ENCODE measurements around the gene BCL2L13. TPM values are rescaled to one million over a fixed set of nuclear protein-coding genes. Genes with fewer than 3 reads are reported as not detected.
A peak's percentile ranks its signal among the peaks of the same experiment; 100 is the strongest.

The BCL2L13 gene
- total RNA-seq, 1 donor from 2014 or later: 39.6 TPM

- Mint-ChIP-seq H3K4me1 (peaks cover 49% of the 10 kb centered on the region), H3K9me3 (no peaks in the 10 kb centered on the region), H3K27me3 (peaks cover 14% of the 10 kb centered on the region), H3K36me3 (ENCODE audit: low read depth) (peaks cover 4% of the 10 kb centered on the region), H3K4me3 (peak overlapping the region; percentile 86), H3K27ac (peak overlapping the region; percentile 77)
- intact Hi-C loops (cut with micrococcal nuclease): loop anchor here (1.0 to 5.0 kb wide), 2 partner anchors 8 to 136 kb away; partner anchors contain the start of gene BCL2L13
- no peak for DNase-seq
These were observed 134.5 kb downstream of the BCL2L13 start for GRCh38 chr22:17772958-17773605.

- DNase-seq: peak; percentile 90
- Mint-ChIP-seq H3K27me3 (peaks cover 14% of the 10 kb centered on the region), H3K36me3 (ENCODE audit: low read depth) (peaks cover 4% of the 10 kb centered on the region), H3K27ac (peak overlapping the region; percentile 77), H3K9me3 (no peaks in the 10 kb centered on the region), H3K4me3 (peak overlapping the region; percentile 86), H3K4me1 (peaks cover 50% of the 10 kb centered on the region)
- intact Hi-C loops (cut with micrococcal nuclease): loop anchor here (1.0 to 5.0 kb wide), 2 partner anchors 8 to 136 kb away; partner anchors contain the start of gene BCL2L13
These were observed 135.1 kb downstream of the BCL2L13 start for GRCh38 chr22:17773606-17774205.

GRCh38 chr22:17774206-17774925, 135.8 kb downstream of the BCL2L13 start, which contains the start of gene BID:
Gene BID, minus strand, starts transcription at chr22:17774469. Its CDS starts 24,353 bp downstream, at chr22:17750116.
- Mint-ChIP-seq H3K27ac (peak within 1 kb of the TSS; percentile 79), H3K27me3 (peaks cover 14% of the 10 kb centered on the region), H3K36me3 (ENCODE audit: low read depth) (peaks cover 5% of the 10 kb centered on the region), H3K4me3 (peak within 1 kb of the TSS; percentile 86), H3K9me3 (no peaks in the 10 kb centered on the region), H3K4me1 (peaks cover 57% of the 10 kb centered on the region)
- intact Hi-C loops (cut with micrococcal nuclease): loop anchor here (5.0 kb wide), 1 partner anchor 137 kb away; the partner anchor contains the start of gene BCL2L13
- peak; percentile 88 for DNase-seq

DNA sequence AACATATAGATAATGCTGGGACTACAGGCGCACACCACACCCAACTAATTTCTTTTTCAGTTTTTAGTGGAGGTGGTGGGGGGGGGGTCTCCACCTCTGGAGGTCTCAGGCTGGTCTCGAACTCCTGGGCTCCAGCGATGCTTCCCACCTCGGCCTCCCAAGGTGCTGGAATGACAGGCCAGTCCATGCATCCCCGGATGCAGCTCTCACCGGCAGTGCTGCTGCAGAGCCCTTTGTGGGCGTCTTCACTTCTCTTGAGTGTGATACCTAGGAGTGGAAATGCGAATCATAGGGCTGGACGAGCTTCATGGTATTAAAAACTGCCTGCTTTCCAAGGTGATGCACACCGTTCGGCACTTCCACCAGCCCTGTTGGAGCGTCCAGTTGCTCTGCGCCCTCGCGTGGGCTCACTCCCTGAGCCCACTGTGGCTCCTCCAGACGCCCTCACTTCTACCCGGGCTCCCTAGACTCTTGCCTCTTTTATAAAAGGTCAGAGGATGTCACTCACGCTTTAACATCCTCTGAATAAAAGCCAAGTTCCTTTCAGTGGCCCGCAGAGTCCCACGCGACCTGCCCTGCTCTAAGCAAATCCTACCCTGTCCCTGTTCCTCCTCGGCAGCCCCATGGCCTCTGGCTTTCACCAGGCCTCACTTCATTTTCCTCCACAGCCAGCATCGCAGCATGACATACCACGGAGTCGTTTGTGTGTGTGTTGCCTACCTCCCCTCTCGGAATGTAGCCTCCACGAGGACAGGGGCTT, 136.5 kb downstream of the BCL2L13 start:
- peak overlapping the region; percentile 79 for H3K27ac Mint-ChIP-seq
- no peak for DNase-seq
- H3K9me3 Mint-ChIP-seq: no peaks in the 10 kb centered on the region
- H3K27me3 Mint-ChIP-seq: peaks cover 10% of the 10 kb centered on the region
- peak overlapping the region; percentile 54 for H3K4me3 Mint-ChIP-seq
- intact Hi-C loops (cut with micrococcal nuclease): loop anchor here (5.0 kb wide), 1 partner anchor 138 kb away; the partner anchor contains the start of gene BCL2L13
- peaks cover 5% of the 10 kb centered on the region for H3K36me3 Mint-ChIP-seq (ENCODE audit: low read depth)
- peaks cover 61% of the 10 kb centered on the region for H3K4me1 Mint-ChIP-seq

GRCh38 chr22:17775781-17776465, 137.4 kb downstream of the BCL2L13 start:
- Mint-ChIP-seq H3K9me3 (no peaks in the 10 kb centered on the region), H3K4me1 (peaks cover 67% of the 10 kb centered on the region), H3K4me3 (peak overlapping the region; percentile 54), H3K27me3 (peaks cover 8% of the 10 kb centered on the region), H3K27ac (peak overlapping the region; percentile 79), H3K36me3 (ENCODE audit: low read depth) (peaks cover 5% of the 10 kb centered on the region)
- intact Hi-C loops (cut with micrococcal nuclease): no loop called here
- DNase-seq: no peak

DNA sequence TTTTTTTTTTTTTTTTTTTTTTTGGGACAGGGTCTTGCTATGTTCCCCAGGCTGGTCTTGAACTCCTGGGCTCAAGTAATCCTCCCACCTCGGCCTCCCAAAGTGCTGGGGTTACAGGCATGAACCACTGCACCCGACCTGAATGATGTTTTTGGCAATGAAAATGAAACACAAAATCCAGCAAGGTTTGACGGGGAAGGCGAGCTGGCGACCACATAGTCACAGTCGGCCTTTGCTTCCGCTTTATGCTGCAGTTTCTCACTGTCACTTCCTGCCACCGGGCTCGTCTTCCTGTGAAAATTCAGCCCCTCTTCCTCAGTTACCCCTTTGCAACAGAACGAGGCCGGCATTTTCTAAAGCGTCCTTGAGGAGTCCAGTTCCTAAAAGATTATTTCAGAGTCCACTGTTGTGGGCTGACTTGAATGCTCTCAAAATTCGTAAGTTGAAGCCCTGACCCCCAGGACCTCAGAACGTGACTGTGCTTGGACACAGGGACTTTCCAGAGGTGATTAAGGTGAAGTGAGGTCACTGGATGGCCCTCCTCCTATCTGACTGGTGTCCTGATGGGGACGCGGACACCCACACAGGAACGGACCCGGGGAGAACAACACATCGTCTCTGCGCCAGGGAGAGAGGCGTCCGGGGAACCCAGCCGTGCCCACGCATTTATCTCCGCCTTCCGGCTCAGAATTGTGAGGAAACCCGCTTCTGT, 138.6 kb downstream of the BCL2L13 start:
- Mint-ChIP-seq H3K27ac (peak overlapping the region; percentile 98), H3K36me3 (ENCODE audit: low read depth) (peaks cover 1% of the 10 kb centered on the region), H3K4me1 (peaks cover 67% of the 10 kb centered on the region), H3K9me3 (no peaks in the 10 kb centered on the region), H3K4me3 (peak overlapping the region; percentile 92), H3K27me3 (peaks cover 6% of the 10 kb centered on the region)
- DNase-seq: peak; percentile 92
- intact Hi-C loops (cut with micrococcal nuclease): loop anchor here (1.0 kb wide), 1 partner anchor 10 kb away; no protein-coding TSS in a partner anchor

DNA sequence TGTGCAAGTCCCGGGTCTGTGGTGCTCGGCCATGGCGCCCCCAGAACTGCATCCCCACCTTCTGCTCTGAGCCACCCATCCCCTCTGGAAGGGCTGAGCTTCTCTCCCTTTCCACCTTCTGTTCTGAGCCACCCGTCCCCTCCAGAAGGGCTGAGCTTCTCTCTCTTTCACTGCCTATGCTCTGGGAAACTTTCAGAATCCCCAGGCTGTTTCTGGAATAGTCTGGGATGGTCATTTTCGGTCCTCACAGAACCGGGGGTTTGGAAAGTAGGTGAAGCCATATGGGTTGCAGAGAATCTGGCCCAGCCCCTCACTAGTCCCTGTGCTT, 139.1 kb downstream of the BCL2L13 start:
- peaks cover 64% of the 10 kb centered on the region for H3K4me1 Mint-ChIP-seq
- H3K9me3 Mint-ChIP-seq: no peaks in the 10 kb centered on the region
- peak overlapping the region; percentile 92 for H3K4me3 Mint-ChIP-seq
- peaks cover 1% of the 10 kb centered on the region for H3K36me3 Mint-ChIP-seq (ENCODE audit: low read depth)
- H3K27ac Mint-ChIP-seq: peak overlapping the region; percentile 98
- no peak for DNase-seq
- H3K27me3 Mint-ChIP-seq: peaks cover 7% of the 10 kb centered on the region
- intact Hi-C loops (cut with micrococcal nuclease): loop anchor here (1.0 kb wide), 1 partner anchor 10 kb away; no protein-coding TSS in a partner anchor

DNA sequence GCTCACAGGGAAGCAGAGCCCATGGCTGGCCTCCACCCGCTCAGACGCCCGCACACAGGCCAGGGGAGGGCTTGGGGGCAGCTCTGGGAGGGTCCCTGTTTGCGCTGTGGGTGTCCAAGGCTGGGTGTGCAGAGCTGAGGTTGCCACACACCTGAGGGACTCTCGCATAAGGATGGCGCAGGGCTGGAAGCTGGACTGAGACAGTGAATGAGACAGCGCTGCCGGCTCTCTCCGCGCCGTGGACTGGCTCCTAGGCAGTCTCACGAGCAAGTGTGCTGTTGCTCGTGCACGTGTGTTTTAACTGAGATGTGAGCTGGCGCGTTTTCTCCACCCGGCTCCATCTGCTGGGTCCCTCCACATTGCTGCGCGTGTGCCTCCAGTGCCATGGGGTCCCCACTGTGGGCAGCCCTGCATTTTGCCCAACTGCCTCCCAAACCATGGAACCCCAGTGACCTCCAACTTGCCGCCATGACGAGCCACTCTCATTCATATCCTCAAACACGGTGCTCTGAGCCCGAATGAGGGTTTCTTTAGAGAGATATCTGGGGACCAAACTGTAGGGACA, 139.9 kb downstream of the BCL2L13 start:
- DNase-seq: no peak
- Mint-ChIP-seq H3K36me3 (ENCODE audit: low read depth) (peaks cover 1% of the 10 kb centered on the region), H3K9me3 (no peaks in the 10 kb centered on the region), H3K4me3 (peak overlapping the region; percentile 92), H3K27ac (peak overlapping the region; percentile 17), H3K27me3 (peaks cover 6% of the 10 kb centered on the region), H3K4me1 (peaks cover 56% of the 10 kb centered on the region)
- intact Hi-C loops (cut with micrococcal nuclease): no loop called here

GRCh38 chr22:17779286-17780115, 140.9 kb downstream of the BCL2L13 start:
- intact Hi-C loops (cut with micrococcal nuclease): no loop called here
- peak overlapping the region; percentile 80 for H3K27ac Mint-ChIP-seq
- peaks cover 1% of the 10 kb centered on the region for H3K36me3 Mint-ChIP-seq (ENCODE audit: low read depth)
- peak overlapping the region; percentile 34 for H3K4me3 Mint-ChIP-seq
- H3K9me3 Mint-ChIP-seq: no peaks in the 10 kb centered on the region
- H3K4me1 Mint-ChIP-seq: peaks cover 54% of the 10 kb centered on the region
- peak; percentile 70 for DNase-seq
- H3K27me3 Mint-ChIP-seq: peaks cover 6% of the 10 kb centered on the region

DNA sequence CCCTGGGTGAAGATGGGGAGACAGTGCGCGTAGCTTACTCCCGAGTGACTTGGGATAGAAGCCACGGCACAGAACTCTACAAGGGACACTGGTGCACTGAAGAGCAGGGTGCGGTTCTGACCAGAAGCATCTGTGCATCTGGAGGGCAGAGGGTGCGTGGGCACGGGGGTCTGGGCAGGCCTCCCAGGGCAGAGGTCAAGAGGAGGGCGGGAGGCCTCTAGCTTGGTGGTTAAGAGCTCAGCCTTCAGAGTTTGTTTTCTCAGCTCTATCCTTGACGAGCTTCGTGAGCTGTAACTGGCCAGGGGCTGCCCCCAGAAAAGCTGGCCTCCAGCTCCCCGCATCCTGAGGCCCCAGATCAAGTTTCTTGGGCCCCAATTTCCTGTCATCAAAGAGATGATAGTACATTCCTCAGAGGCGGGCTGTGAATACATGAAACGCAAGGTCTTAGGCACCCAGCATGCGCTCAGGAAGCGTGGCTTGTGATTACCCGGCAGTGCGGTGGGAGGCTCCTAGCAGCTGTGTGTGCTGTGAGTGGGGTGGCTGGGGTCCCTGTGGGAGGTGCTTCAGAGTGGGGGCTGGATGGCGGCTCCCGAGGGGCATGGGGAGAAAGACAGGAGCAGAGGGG, 141.7 kb downstream of the BCL2L13 start:
- intact Hi-C loops (cut with micrococcal nuclease): no loop called here
- H3K9me3 Mint-ChIP-seq: no peaks in the 10 kb centered on the region
- H3K36me3 Mint-ChIP-seq (ENCODE audit: low read depth): peaks cover 1% of the 10 kb centered on the region
- peak overlapping the region; percentile 80 for H3K27ac Mint-ChIP-seq
- H3K27me3 Mint-ChIP-seq: peaks cover 6% of the 10 kb centered on the region
- peak overlapping the region; percentile 34 for H3K4me3 Mint-ChIP-seq
- peak; percentile 71 for DNase-seq
- peaks cover 50% of the 10 kb centered on the region for H3K4me1 Mint-ChIP-seq

All from activated CD4-positive, alpha-beta T cell treated with anti-CD3 and anti-CD28 coated beads, Interleukin-2, amount 10 ng/mL, durations not matched to agents 24 days and 14 days (primary cell).